HG02588 (cell line): ENCODE measurements around the gene TMEM132D.

Source experiments
- ATAC-seq: cut with Tn5 transposase; IDR thresholded peaks from one replicate; pipeline ENCODE4 v1.9.1; 2021; ENCODE audit warnings: mild to moderate bottlenecking, moderate library complexity; ENCODE audit not compliant: unreplicated experiment

Gene TMEM132D

GRCh38 chr12:129373746-129374145, 530.1 kb downstream of the TMEM132D start:
- ATAC-seq: no peak

- ATAC-seq: no peak
Observed at GRCh38 chr12:129372876-129373275, 530.9 kb downstream of the TMEM132D start.

GRCh38 chr12:129372348-129372747, 531.5 kb downstream of the TMEM132D start:
- ATAC-seq: no peak

GRCh38 chr12:129371268-129371667, 532.6 kb downstream of the TMEM132D start:
- ATAC-seq: no peak

- no peak for ATAC-seq
Observed at GRCh38 chr12:129366656-129367055, 537.2 kb downstream of the TMEM132D start.

GRCh38 chr12:129363041-129363440, 540.8 kb downstream of the TMEM132D start:
- no peak for ATAC-seq

- no peak for ATAC-seq
Observed at GRCh38 chr12:129357233-129357632, 546.6 kb downstream of the TMEM132D start.

GRCh38 chr12:129351481-129351880, 552.3 kb downstream of the TMEM132D start:
- no peak for ATAC-seq

GRCh38 chr12:129339336-129339735, 564.5 kb downstream of the TMEM132D start:
- no peak for ATAC-seq

GRCh38 chr12:129337413-129337812, 566.4 kb downstream of the TMEM132D start:
- no peak for ATAC-seq

- no peak for ATAC-seq
Observed at GRCh38 chr12:129335773-129336172, 568.1 kb downstream of the TMEM132D start.

GRCh38 chr12:129332286-129332685, 571.5 kb downstream of the TMEM132D start:
- ATAC-seq: no peak

GRCh38 chr12:129331356-129332085, 572.3 kb downstream of the TMEM132D start:
- ATAC-seq: no peak

GRCh38 chr12:129328235-129328634, 575.6 kb downstream of the TMEM132D start:
- no peak for ATAC-seq

- ATAC-seq: no peak
Observed at GRCh38 chr12:129325566-129325965, 578.3 kb downstream of the TMEM132D start.

- ATAC-seq: no peak
Observed at GRCh38 chr12:129312048-129312447, 591.8 kb downstream of the TMEM132D start.

GRCh38 chr12:129310346-129310745, 593.5 kb downstream of the TMEM132D start:
- no peak for ATAC-seq

GRCh38 chr12:129305851-129306250, 598.0 kb downstream of the TMEM132D start:
- ATAC-seq: no peak

GRCh38 chr12:129304529-129304928, 599.3 kb downstream of the TMEM132D start:
- ATAC-seq: no peak

GRCh38 chr12:129300011-129300410, 603.8 kb downstream of the TMEM132D start:
- ATAC-seq: no peak

- no peak for ATAC-seq
Observed at GRCh38 chr12:129298921-129299320, 604.9 kb downstream of the TMEM132D start.

GRCh38 chr12:129296671-129297070, 607.2 kb downstream of the TMEM132D start:
- ATAC-seq: no peak

GRCh38 chr12:129294868-129295267, 609.0 kb downstream of the TMEM132D start:
- no peak for ATAC-seq
